SH-SY5Y (cell line): ENCODE results near the gene ADAMTS2.

Source experiments
- GATA2 ChIP-seq: IDR thresholded peaks from 2 replicates; pipeline ENCODE4 v1.6.1; 2011; ENCODE audit warnings: mild to moderate bottlenecking, low read depth, low read length
- GATA3 ChIP-seq: IDR thresholded peaks from 2 replicates; pipeline ENCODE4 v1.6.1; 2011; ENCODE audit warnings: low read depth, mild to moderate bottlenecking, low read length, moderate library complexity

The ADAMTS2 gene

GRCh38 chr5:179217956-179218942 lies 127.0 kb downstream of the ADAMTS2 start:
- no peak for TF ChIP-seq GATA3
- no peak for TF ChIP-seq GATA2

GRCh38 chr5:179217356-179217755 lies 127.9 kb downstream of the ADAMTS2 start:
- TF ChIP-seq GATA3 (no peak), GATA2 (no peak)

GRCh38 chr5:179215576-179215975 lies 129.7 kb downstream of the ADAMTS2 start:
- TF ChIP-seq GATA2 (no peak), GATA3 (no peak)

- TF ChIP-seq GATA2 (no peak), GATA3 (no peak)
Measured at GRCh38 chr5:179214678-179215077, 130.6 kb downstream of the ADAMTS2 start.

- TF ChIP-seq GATA3 (no peak), GATA2 (no peak)
Measured at GRCh38 chr5:179212870-179213269, 132.4 kb downstream of the ADAMTS2 start.

- TF ChIP-seq GATA2 (no peak), GATA3 (no peak)
Measured at GRCh38 chr5:179211631-179212030, 133.6 kb downstream of the ADAMTS2 start.

- TF ChIP-seq GATA3 (no peak), GATA2 (no peak)
Measured at GRCh38 chr5:179211068-179211467, 134.2 kb downstream of the ADAMTS2 start.

- TF ChIP-seq GATA2 (no peak), GATA3 (no peak)
Measured at GRCh38 chr5:179210478-179210877, 134.8 kb downstream of the ADAMTS2 start.

GRCh38 chr5:179209359-179210150 lies 135.7 kb downstream of the ADAMTS2 start:
- TF ChIP-seq GATA2 (no peak), GATA3 (no peak)

GRCh38 chr5:179208706-179209358 lies 136.4 kb downstream of the ADAMTS2 start:
- TF ChIP-seq GATA3 (no peak), GATA2 (no peak)

GRCh38 chr5:179207920-179208705 lies 137.1 kb downstream of the ADAMTS2 start:
- TF ChIP-seq GATA3 (no peak), GATA2 (no peak)

GRCh38 chr5:179207470-179207869 lies 137.8 kb downstream of the ADAMTS2 start:
- TF ChIP-seq GATA3 (no peak), GATA2 (no peak)

GRCh38 chr5:179206366-179206765 lies 138.9 kb downstream of the ADAMTS2 start:
- no peak for TF ChIP-seq GATA3
- no peak for TF ChIP-seq GATA2

- no peak for TF ChIP-seq GATA2
Measured at GRCh38 chr5:179205277-179205676, 140.0 kb downstream of the ADAMTS2 start.
